NCI-H82 (cell line): ENCODE data around the gene CMBL.
A peak's percentile ranks its signal among the peaks of the same experiment; 100 is the strongest.
"Not testable (repeated sequence)": the region's sequence is repeated elsewhere in the genome, so short reads cannot be mapped to it uniquely, and the experiment has no call there.

ENCODE experiments used
- DNase-seq: peaks from one replicate; lab custom pipeline; 2025; lab: John Stamatoyannopoulos, UW

The CMBL gene

GRCh38 chr5:10257870-10258269, 49.8 kb downstream of the CMBL start:
- peak; percentile 59 for DNase-seq

GRCh38 chr5:10254686-10255085, 53.0 kb downstream of the CMBL start:
- no peak for DNase-seq

GRCh38 chr5:10253390-10253789, 54.3 kb downstream of the CMBL start:
- DNase-seq = no peak

DNA sequence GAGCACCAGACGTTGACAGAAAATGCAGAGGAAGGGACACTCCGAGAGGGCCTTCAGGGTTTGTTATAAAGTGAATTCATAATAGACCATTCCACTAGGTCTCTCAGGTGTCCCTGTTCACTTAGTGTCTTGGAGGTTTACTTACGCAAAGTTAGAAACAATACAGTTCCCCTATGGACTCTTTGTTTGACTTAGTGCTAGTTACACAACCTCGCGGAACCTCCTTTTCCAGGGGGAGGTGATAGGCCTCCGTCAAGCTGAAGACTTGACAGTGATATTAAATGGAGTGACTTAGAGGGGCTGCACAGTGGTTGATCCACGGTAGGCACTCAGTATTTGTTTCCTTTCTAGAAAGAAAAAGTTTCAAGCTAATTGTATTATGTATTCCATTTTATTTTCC, 56.3 kb downstream of the CMBL start:
- DNase-seq = no peak

DNA sequence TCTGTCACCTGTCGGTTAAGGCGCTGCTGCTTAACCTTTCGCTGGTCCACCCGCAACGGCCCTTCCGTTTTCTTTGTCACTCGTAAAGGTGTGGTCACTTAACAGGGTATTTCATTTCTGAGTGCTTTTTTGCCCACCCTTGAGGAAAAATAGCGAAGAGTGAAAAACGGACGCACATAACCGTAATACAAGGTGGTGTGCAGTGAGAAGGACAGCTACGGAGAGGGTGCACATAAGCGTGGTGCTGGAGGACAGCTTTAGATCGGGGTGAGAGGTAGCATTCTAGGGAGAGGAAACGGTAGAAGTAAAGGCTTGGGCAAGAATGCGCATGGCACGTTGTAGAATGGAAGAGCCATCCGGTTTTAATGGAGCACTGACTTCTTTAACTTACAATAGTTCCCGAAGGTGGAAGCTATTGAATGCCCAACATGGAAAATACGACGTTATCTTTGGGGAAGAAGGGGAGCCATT, 56.9 kb downstream of the CMBL start:
- peak; percentile 17 for DNase-seq

GRCh38 chr5:10249948-10250805, 57.5 kb downstream of the CMBL start, which contains the start of gene CCT5:
Gene CCT5, plus strand, starts transcription at chr5:10250280. Its CDS starts 61 bp downstream, at chr5:10250341.
- DNase-seq = peak; percentile 97

DNA sequence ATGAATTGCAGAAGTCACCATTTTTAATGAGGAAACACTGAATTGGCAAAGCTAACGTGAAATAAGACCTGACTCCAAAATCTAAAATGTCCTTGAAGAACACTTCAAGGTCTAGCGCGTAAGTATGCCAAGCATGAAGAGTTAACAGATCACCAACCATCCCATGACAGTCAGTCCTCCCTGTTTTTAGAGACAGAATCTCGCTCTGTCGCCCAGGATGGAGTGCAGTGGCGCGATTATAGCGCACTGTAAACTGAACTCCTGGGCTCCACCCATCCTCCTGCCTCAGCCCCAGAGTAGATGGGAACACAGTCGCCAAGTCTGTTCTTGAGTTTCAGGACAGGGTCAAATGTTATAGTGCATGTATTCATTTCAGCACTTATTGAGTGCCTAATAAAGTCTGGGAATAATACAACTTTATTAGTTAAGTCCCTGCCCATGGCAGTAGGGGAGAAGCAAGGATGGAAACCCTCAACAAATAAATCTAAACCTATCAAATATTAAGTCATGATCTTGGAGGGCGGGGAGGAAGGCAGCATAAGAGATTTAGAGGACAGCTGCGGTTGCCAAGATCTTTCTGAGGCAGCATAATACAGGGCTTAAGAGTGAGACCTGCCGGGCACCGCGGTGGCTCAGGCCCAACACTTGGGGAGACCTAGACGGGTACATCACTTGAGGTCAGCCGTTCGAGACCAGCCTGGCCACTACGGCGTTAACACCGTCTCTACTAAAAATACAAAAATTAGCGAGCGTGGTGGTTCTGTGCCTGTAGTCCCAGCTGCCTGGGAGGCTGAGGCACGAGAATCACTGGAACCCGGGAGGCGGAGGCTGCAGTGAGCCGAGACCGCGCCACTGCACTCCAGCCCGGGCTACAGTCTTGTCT, 59.1 kb downstream of the CMBL start:
- peak; percentile 63 for DNase-seq

- not testable (repeated sequence) for DNase-seq
These were observed 60.5 kb downstream of the CMBL start for GRCh38 chr5:10247217-10247616.

DNA sequence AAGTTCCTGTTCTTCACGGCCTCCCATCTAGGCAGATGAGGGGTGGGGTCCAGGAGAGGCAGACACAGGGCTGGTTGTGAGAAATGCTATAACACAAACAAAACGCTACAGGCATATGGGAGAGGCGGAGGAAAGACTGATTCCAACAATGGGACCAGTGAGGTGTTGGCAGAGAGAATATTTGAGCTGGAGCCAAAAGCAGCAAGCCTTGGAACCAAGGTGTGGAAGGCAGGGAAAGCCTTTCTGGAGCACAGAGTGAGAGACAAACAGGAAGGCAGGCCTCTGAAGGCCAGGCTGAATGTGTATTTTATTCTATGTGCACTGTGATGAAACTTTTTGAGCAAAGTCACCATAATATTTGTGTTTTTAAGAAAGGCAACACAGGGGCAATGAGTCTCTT, 60.9 kb downstream of the CMBL start:
- no peak for DNase-seq

GRCh38 chr5:10244342-10244944, 63.3 kb downstream of the CMBL start:
- no peak for DNase-seq

GRCh38 chr5:10243660-10244240, 64.0 kb downstream of the CMBL start:
- DNase-seq = no peak

DNA sequence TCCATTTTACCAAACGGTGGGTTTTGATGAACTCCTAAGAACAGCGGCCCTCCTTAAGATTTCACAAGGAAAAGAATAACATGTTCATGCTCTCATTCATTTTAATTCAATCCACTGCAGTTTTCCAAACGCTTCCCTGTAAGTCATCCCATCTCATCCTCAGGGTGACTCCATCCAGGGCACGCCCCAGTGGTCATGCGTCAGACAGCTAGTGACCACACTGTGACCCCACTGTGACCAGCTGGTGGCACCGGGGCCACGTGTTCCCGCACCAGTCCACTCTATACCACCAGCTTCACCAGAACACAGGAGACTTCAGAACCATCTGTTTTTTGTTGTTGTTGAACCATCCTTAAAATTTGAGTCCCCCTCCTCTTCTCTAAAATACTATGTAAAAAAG, 72.4 kb downstream of the CMBL start:
- DNase-seq = no peak

DNA sequence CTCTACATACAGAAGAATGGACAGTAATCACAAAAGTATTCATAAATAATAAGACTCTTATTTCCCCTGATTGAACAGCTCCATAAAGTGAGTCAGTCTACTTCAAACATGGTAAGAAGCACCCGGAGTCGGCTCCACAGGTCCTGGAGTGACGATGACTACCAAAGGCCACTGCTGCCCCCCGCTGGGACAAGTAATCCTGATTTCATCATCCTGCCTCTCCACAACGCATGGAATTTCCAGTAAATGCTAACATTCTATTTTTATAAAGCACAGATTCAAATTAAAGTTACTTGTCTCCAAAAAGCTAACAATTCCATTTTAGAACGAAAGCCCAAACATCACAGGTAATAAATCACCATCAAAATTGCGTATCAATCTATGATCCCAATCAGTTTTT, 74.2 kb downstream of the CMBL start:
- peak; percentile 69 for DNase-seq

DNA sequence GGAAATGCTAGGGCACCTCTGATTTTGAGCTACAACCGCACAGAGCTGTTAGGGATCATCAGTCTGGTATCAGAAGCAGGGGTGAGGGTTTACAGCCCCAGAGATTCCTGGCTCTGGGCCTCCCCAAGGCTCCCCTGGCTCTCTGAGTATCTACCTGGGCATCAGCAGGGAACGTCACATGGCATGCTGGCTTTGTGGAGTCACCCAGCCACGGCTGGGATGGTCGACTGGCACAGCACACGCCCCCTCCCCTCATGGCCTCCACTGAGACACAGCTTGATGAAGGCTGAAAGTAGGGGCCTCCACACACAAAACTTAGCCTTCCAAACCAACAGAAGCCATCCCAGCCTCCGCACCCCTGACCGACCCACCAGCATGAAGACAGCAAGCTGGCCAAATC, 74.7 kb downstream of the CMBL start:
- no peak for DNase-seq

- no peak for DNase-seq
These were observed 75.3 kb downstream of the CMBL start for GRCh38 chr5:10232386-10232785.

- DNase-seq = peak; percentile 17
These were observed 78.2 kb downstream of the CMBL start for GRCh38 chr5:10229306-10230048.

DNA sequence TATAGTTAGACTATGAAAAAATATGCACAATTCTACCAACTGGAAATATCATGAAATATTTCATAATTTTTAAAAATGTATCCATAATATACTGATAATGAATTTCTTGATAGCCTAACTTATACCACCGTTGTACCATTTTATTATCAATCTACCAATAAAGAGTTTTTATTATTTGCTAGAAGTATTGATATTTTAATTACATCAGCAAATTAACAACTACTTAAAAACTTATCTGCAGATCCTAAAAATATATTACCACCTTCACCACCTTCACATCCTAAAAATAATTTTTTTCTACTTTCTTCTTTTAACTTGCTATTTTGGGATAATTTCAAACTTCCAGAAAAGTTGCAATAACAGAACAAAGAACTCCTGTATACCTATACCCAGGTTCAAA, 79.4 kb downstream of the CMBL start:
- DNase-seq = no peak
